ENCODE data around the gene ACP6. TPM values are rescaled to one million over a fixed set of nuclear protein-coding genes. Genes with fewer than 3 reads are reported as not detected.

Gene ACP6
- total and polyA plus RNA-seq, 10 of the 15 experiments (the other 5 are each of a cell fraction or from before 2014, with no cell fraction given) = 3.1 to 19.7 (median 9.4) TPM

DNA sequence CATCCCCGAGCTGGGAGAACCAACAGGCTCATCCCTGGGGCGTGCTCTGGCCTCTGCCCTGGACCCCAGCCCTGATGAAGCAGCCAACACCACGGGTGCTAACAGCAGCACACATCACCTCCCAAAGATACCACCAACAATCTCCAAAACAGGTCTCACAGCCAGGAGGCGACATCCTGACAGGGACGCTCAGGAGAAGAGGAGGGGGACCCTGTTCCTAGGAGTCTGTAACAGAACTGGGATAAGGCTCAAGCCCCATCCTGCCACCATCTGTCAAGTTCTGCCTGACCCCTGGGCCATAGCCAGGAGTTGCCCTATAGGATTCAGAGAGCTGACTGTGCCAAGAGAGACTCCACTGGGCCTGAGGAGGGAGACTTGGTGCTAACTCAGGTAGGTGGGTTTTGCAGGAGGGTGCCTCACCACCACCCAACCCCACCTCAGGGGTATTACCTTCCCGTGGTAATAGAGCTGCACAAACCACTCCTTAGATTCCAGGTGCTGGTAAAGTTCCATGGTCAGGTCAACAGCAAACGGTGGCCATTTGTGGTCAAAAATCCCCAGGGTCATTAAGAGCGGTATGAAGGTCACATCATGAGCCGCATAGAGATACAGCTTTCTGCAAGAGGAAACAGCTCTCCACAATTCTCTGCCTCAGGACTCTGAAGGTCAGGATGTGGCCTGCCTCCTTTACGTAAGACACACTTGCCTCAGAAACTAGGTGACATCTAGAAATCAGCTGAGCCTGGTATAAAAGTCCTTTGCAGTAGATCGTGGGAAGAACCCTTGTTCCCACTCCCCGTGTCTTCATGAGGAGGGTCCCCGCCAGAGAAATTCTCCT, 22.3 kb downstream of the ACP6 start (continued):
- TF ChIP-seq, protein P1, sequence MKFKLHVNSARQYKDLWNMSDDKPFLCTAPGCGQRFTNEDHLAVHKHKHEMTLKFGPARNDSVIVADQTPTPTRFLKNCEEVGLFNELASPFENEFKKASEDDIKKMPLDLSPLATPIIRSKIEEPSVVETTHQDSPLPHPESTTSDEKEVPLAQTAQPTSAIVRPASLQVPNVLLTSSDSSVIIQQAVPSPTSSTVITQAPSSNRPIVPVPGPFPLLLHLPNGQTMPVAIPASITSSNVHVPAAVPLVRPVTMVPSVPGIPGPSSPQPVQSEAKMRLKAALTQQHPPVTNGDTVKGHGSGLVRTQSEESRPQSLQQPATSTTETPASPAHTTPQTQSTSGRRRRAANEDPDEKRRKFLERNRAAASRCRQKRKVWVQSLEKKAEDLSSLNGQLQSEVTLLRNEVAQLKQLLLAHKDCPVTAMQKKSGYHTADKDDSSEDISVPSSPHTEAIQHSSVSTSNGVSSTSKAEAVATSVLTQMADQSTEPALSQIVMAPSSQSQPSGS (IDR thresholded peaks at IDR 0.05; ENCODE audit: low read length) = no peak
- TF ChIP-seq, protein P2, sequence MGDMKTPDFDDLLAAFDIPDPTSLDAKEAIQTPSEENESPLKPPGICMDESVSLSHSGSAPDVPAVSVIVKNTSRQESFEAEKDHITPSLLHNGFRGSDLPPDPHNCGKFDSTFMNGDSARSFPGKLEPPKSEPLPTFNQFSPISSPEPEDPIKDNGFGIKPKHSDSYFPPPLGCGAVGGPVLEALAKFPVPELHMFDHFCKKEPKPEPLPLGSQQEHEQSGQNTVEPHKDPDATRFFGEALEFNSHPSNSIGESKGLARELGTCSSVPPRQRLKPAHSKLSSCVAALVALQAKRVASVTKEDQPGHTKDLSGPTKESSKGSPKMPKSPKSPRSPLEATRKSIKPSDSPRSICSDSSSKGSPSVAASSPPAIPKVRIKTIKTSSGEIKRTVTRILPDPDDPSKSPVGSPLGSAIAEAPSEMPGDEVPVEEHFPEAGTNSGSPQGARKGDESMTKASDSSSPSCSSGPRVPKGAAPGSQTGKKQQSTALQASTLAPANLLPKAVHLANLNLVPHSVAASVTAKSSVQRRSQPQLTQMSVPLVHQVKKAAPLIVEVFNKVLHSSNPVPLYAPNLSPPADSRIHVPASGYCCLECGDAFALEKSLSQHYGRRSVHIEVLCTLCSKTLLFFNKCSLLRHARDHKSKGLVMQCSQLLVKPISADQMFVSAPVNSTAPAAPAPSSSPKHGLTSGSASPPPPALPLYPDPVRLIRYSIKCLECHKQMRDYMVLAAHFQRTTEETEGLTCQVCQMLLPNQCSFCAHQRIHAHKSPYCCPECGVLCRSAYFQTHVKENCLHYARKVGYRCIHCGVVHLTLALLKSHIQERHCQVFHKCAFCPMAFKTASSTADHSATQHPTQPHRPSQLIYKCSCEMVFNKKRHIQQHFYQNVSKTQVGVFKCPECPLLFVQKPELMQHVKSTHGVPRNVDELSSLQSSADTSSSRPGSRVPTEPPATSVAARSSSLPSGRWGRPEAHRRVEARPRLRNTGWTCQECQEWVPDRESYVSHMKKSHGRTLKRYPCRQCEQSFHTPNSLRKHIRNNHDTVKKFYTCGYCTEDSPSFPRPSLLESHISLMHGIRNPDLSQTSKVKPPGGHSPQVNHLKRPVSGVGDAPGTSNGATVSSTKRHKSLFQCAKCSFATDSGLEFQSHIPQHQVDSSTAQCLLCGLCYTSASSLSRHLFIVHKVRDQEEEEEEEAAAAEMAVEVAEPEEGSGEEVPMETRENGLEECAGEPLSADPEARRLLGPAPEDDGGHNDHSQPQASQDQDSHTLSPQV (IDR thresholded peaks at IDR 0.05) = no peak
- TF ChIP-seq SMARCA5 (IDR thresholded peaks at IDR 0.05) = no peak
- no peak for TF ChIP-seq RAD51 (IDR thresholded peaks at IDR 0.05)
- TF ChIP-seq HDGF (IDR thresholded peaks at IDR 0.05) = no peak
- TF ChIP-seq STAT1 (conservative IDR thresholded peaks at IDR 0.05) = no peak
- TF ChIP-seq RBBP5 (conservative IDR thresholded peaks at IDR 0.05) = no peak
- no peak for TF ChIP-seq CBFB (IDR thresholded peaks at IDR 0.05; ENCODE audit: low read depth)
- TF ChIP-seq PAX5 (IDR thresholded peaks at IDR 0.05; ENCODE audit: borderline replicate concordance, low read depth, low read length) = no peak
- no peak for TF ChIP-seq HCFC1 (IDR thresholded peaks at IDR 0.05; ENCODE audit: low read length)
